Right lobe of liver (tissue), 6 donors: Measurements from ENCODE around the gene SEZ6L. TPM values are rescaled to one million over a fixed set of nuclear protein-coding genes. Genes with fewer than 3 reads are reported as not detected.

Experiments used
- ATAC-seq, 4 donors: fragments of 200-7000 bp; cut with Tn5 transposase; one replicate each; pipeline ENCODE4 v1.9.1; 2020; ENCODE audit warnings: mild to moderate bottlenecking in 4 of 4, moderate library complexity in 4 of 4
- DNase-seq, 3 donors: peaks; one replicate each; pipeline ENCODE4 v3.0.0-alpha.2; 2020
- H3K27ac ChIP-seq, 3 donors: fragments of 200-600 bp; one replicate each; pipeline ENCODE4 v1.8.0; 2022
- H3K27me3 ChIP-seq, 2 donors: fragments of 200-600 bp; one replicate each; pipeline ENCODE4 v1.8.0; 2022
- H3K36me3 ChIP-seq, 4 donors: fragments of 200-600 bp; sonication (generic) in 1 of 4; one replicate each; pipeline versions ENCODE4 v1.5.1 to v1.8.0; 2017 to 2022; ENCODE audit warnings: control low read depth in 1 of 4
- H3K4me1 ChIP-seq, 4 donors: fragments of 200-600 bp; sonication (generic) in 1 of 4; one replicate each; pipeline versions ENCODE4 v1.5.1 to v1.8.0; 2017 to 2022; ENCODE audit warnings: control low read depth in 1 of 4
- H3K4me3 ChIP-seq, 3 donors: fragments of 200-600 bp; one replicate each; pipeline ENCODE4 v1.8.0; 2022
- H3K9me3 ChIP-seq, 4 donors: fragments of 200-600 bp; sonication (generic) in 1 of 4; one replicate each; pipeline versions ENCODE4 v1.5.1 to v1.8.0; 2017 to 2022; ENCODE audit warnings: control low read depth in 1 of 4
- CTCF ChIP-seq, 4 donors: fragments of 200-600 bp in 3 of 4; fragments of 450-650 bp in 1 of 4; IDR thresholded peaks; one replicate each; pipeline versions ENCODE4 v1.5.1 to v1.8.0; 2016 to 2022; ENCODE audit warnings: antibody characterized with exemption in 4 of 4, mild to moderate bottlenecking in 2 of 4
- POLR2A ChIP-seq: fragments of 450-650 bp; IDR thresholded peaks from one replicate; pipeline ENCODE4 v1.6.1; 2017; ENCODE audit warnings: antibody characterized with exemption, mild to moderate bottlenecking
- WGBS: methylation state at CpG from one replicate; pipeline ENCODE4 v1.1.6; 2018; ENCODE audit warnings: low coverage, low lambda C conversion rate; ENCODE audit not compliant: insufficient coverage; ENCODE audit errors: missing lambda C conversion rate; 5-methylcytosine and 5-hydroxymethylcytosine counted together
- intact Hi-C, 2 donors: fragments of 100-400 bp; cut with DNase I; formaldehyde crosslinking; loops; one replicate each; pipeline versions ENCODE4 v1.11.2 to v1.14.1; 2022
- total RNA-seq, 6 experiments: library from RNA; depleted of rRNA in 2 of 6; stranded (reverse); fragments of >200 nt in 2 of 6; fragmentation: NEBNext Ultra II Directional in 3 of 6; extraction: Animal tissue kit (Norgen Biotek cat#: 25700) in 3 of 6; gene quantifications; one replicate each; pipeline versions ENCODE4 v1.1.0 to v1.2.4, GENCODE V29; 2016 to 2023
- donor health status: DM: no; HTN: yes; CAD: no.
- donor health status: DM: no; HTN: no; CAD: no.
- donor health status: DM: no; HTN: no; CAD: no.
- donor health status: DM: no; HTN: yes; CAD: no.
- donor health status: DM: no; HTN: yes; CAD: no.

Gene SEZ6L
- total RNA-seq, 6 experiments from 2014 or later = 0.13 TPM; not detected in 5

DNA sequence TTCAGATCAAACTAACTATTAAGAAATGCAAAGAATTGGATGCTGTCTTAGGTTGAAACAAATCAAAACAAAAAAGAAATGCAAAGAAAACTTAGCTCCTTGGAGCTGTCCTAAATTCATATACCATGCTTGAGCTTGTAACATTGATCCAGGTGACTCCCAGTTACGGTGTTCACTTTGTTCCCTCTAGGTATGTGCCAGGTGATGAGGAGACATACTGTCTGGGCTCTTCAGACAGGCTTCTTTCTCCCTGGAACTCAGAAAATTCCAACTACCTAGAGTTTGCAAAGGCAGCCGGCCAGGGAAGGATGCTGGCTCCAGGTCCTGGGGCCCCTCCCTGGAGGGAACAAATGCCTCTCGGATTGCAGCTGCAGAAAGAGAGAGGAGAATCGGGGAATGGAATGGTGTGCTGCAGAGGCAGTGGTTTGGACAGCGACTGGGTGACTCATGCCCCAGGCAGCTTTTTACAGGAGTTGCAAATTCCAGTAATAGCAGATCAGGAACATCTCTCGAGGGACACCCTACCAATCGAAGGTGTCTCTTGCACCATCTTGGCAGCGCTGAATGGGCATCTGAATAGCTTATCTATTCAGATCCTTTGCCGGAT lies 247.5 kb downstream of the SEZ6L start:
- WGBS = 39% methylated on average over 4 of the region's 9 CpGs
- intact Hi-C loops = no loop called here
- ATAC-seq (no peak), DNase-seq (no peak)
- Histone ChIP-seq H3K9me3 (no peaks in the 10 kb centered on the region), H3K36me3 (no peaks in the 10 kb centered on the region), H3K27ac (no peak overlapping the region), H3K4me3 (no peak overlapping the region), H3K27me3 (no peaks in the 10 kb centered on the region), H3K4me1 (no peaks in the 10 kb centered on the region)
- TF ChIP-seq CTCF (IDR thresholded peaks at IDR 0.05) = no peak
- TF ChIP-seq POLR2A = no peak

- no peaks in the 10 kb centered on the region for H3K27me3 ChIP-seq
- no peaks in the 10 kb centered on the region for H3K36me3 ChIP-seq
- DNase-seq = no peak
- intact Hi-C loops = no loop called here
- ATAC-seq = no peak
- no peaks in the 10 kb centered on the region for H3K4me1 ChIP-seq
- H3K9me3 ChIP-seq = no peaks in the 10 kb centered on the region
- H3K4me3 ChIP-seq = no peak overlapping the region
- no peak overlapping the region for H3K27ac ChIP-seq
- WGBS = 43% methylated on average over 3 of the region's 3 CpGs
- TF ChIP-seq CTCF (IDR thresholded peaks at IDR 0.05) (no peak), POLR2A (no peak)
Measured at GRCh38 chr22:26417406-26417805, 248.1 kb downstream of the SEZ6L start.

DNA sequence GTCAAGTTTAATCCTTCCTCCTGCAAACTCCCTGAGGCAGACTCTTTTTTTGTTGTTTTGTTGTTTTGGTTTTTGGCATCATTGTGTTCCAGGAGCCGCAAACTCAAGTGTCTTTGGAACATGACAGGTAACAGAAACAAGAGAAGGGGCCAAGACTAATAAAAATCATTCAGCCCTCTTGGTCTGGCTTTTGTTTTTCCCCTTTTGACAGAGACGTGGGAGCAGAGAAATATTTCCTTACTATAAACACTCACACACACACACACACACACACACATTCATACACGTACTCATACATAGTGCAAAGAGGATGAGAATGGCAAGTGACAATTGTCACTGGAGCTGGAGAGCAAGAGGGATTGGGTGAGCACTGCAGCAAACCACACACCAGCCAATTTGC lies 249.4 kb downstream of the SEZ6L start:
- WGBS = 53% methylated on average over 3 of the region's 3 CpGs
- Histone ChIP-seq H3K27ac (no peak overlapping the region), H3K27me3 (no peaks in the 10 kb centered on the region), H3K4me3 (no peak overlapping the region), H3K36me3 (no peaks in the 10 kb centered on the region), H3K9me3 (no peaks in the 10 kb centered on the region), H3K4me1 (no peaks in the 10 kb centered on the region)
- ATAC-seq = no peak
- intact Hi-C loops = no loop called here
- TF ChIP-seq POLR2A (no peak), CTCF (IDR thresholded peaks at IDR 0.05) (no peak)
- no peak for DNase-seq

DNA sequence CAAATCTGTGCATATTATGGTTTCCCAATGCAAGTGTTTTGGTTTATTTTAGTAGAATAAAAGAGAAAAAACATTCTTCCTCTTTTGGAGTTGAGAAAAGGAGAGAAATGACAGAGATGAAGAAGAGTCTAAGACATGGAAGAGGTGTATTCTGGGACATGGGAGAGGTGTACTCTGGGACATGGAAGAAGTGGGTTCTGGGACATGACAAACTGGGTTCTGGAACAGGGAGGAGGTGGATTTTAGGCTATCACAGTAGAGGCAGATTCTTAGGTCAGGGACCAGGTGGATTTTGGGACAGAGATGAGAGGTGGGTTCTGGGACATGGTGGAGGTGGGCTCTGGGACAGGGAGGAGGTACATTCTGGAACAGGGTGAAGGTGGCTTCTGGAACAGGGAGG lies 257.7 kb downstream of the SEZ6L start:
- no peak overlapping the region for H3K27ac ChIP-seq

More for the DNA sequence above, 257.7 kb downstream of the SEZ6L start:
- DNase-seq = no peak
- no peaks in the 10 kb centered on the region for H3K27me3 ChIP-seq
- H3K36me3 ChIP-seq = no peaks in the 10 kb centered on the region
- ATAC-seq = no peak
- no peaks in the 10 kb centered on the region for H3K4me1 ChIP-seq
- no peaks in the 10 kb centered on the region for H3K9me3 ChIP-seq
- intact Hi-C loops = no loop called here
- H3K4me3 ChIP-seq = no peak overlapping the region
- TF ChIP-seq CTCF (IDR thresholded peaks at IDR 0.05) (no peak), POLR2A (no peak)
